Measurements from ENCODE around the gene SCNN1B. TPM values are rescaled to one million over a fixed set of nuclear protein-coding genes. Genes with fewer than 3 reads are reported as not detected.

SCNN1B gene
- total RNA-seq, 1 donor from 2014 or later = not detected

DNA sequence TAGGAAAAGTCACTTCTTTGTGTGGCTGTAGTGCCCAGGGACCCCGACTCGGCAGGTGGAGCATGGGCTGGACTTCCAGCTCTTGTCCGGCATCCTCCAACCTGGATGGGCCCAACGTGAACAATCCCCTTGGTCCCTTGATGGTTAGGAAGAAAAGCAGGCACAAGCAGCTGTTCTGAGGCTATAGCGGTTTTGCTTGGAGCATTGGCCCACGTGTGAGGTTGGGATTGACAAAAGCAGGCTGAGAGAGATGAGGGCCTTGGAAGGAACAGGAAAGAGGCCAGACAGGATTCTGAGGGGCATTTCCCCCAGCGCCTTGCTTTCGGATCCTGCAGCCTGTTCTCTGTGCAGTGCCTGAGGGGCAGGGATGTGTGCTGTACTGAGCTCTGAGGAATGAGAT lies 28.1 kb downstream of the SCNN1B start:
- Mint-ChIP-seq H3K9me3 (no peaks in the 10 kb centered on the region), H3K36me3 (ENCODE audit: low read depth) (no peaks in the 10 kb centered on the region), H3K27me3 (ENCODE audit: low read depth) (peaks cover 4% of the 10 kb centered on the region), H3K27ac (ENCODE audit: unreplicated experiment) (no peak overlapping the region), H3K4me3 (no peak overlapping the region), H3K4me1 (no peaks in the 10 kb centered on the region)
- no peak for DNase-seq (ENCODE audit: low read depth, low spot score)
- TF ChIP-seq, protein P1, sequence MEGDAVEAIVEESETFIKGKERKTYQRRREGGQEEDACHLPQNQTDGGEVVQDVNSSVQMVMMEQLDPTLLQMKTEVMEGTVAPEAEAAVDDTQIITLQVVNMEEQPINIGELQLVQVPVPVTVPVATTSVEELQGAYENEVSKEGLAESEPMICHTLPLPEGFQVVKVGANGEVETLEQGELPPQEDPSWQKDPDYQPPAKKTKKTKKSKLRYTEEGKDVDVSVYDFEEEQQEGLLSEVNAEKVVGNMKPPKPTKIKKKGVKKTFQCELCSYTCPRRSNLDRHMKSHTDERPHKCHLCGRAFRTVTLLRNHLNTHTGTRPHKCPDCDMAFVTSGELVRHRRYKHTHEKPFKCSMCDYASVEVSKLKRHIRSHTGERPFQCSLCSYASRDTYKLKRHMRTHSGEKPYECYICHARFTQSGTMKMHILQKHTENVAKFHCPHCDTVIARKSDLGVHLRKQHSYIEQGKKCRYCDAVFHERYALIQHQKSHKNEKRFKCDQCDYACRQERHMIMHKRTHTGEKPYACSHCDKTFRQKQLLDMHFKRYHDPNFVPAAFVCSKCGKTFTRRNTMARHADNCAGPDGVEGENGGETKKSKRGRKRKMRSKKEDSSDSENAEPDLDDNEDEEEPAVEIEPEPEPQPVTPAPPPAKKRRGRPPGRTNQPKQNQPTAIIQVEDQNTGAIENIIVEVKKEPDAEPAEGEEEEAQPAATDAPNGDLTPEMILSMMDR (conservative IDR thresholded peaks at IDR 0.05) = no peak

DNA sequence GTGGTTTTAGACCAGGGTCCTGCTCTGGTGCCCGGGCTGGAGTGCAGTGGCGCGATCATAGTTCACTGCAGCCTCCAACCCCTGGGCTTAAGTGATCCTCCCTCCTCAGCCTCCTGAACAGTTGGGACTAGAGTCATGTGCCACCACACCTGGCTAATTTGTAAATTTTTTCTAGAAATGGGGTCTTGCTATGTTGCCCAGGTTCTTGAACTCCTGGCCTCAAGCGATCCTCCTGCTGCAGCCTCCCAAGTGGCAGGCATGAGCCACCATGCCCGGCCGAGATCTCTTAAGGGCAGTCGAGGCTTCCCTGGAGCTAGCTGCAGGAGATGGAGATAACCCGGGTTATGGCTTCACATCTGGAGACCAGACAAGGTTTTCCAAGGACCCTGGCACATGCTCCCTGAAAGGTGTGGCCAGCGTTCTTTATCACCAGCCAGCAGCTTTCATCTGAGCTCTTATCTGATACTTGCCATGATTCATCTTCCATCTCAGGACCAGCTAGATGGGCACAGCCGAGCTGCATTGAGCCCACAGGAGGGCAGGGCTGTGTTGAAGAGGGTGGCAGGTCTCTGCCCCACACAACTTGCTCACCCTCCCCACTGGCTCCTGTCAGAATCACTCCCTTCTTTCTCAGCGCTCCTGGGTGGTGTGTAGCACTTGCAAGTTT lies 28.6 kb downstream of the SCNN1B start:
- TF ChIP-seq, protein P1 (conservative IDR thresholded peaks at IDR 0.05) = no peak
- no peak overlapping the region for H3K4me3 Mint-ChIP-seq
- H3K27me3 Mint-ChIP-seq (ENCODE audit: low read depth) = peaks cover 2% of the 10 kb centered on the region
- H3K36me3 Mint-ChIP-seq (ENCODE audit: low read depth) = no peaks in the 10 kb centered on the region
- H3K9me3 Mint-ChIP-seq = no peaks in the 10 kb centered on the region
- no peak for DNase-seq (ENCODE audit: low read depth, low spot score)
- no peaks in the 10 kb centered on the region for H3K4me1 Mint-ChIP-seq
- H3K27ac Mint-ChIP-seq (ENCODE audit: unreplicated experiment) = no peak overlapping the region

DNA sequence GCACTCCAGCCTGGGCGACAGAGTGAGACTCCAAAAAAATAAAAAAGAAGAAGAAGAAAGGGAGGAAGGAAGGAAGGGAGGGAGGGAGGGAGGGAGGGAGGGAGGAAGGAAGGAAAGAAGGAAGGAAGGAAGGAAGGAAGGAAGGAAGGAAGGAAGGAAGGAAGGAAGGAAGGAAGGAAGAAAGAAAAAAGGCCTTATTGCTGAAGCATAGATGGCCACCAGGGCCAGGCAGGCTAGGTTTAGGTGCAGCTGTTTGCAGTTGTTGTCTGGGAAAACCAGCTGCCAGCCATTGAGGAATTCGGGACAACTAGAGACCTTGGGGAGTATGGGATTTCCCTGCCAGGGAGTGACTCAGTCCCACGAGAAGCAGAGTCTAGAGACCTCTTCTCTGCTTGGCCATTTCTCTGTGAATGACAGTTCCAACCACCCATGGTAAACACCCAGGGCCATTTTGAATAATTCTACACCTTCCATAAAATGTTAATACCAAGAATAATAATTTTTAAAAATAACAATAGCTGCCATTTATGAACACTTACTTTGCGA lies 31.0 kb downstream of the SCNN1B start:
- H3K36me3 Mint-ChIP-seq (ENCODE audit: low read depth) = no peaks in the 10 kb centered on the region
- no peak overlapping the region for H3K27ac Mint-ChIP-seq (ENCODE audit: unreplicated experiment)
- no peaks in the 10 kb centered on the region for H3K4me1 Mint-ChIP-seq
- no peak for DNase-seq (ENCODE audit: low read depth, low spot score)
- peaks cover 2% of the 10 kb centered on the region for H3K27me3 Mint-ChIP-seq (ENCODE audit: low read depth)
- H3K9me3 Mint-ChIP-seq = no peaks in the 10 kb centered on the region
- H3K4me3 Mint-ChIP-seq = no peak overlapping the region
- TF ChIP-seq, protein P1 (conservative IDR thresholded peaks at IDR 0.05) = no peak

DNA sequence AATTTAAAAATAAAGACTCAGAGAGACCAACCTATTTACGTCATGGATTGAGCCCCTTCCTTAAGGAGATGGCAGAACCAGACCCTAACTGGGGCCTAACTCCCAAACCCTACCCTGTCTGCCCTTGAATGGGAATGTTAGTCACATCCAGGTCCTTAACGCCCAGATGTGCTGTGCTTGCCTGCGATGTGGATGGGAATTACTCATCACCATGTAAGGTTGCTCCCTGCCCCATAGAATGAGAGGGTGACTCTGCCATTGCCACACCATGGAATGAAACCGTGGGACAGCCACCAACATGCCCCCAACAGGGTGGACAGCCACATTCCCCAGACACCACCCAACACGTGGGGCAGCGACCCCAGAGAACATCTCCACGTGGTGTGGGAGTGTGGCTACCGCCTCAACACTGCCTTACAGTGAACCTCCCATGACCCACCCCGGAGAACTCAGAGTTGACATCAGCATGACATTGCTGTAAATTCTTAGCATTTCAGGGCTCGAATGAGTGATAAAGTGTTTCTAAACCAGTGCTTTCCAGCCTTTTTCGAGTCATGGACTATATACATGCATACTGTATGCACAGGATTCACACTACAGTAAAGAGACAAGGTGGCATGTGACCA lies 31.8 kb downstream of the SCNN1B start:
- H3K4me3 Mint-ChIP-seq = no peak overlapping the region
- peaks cover 4% of the 10 kb centered on the region for H3K27me3 Mint-ChIP-seq (ENCODE audit: low read depth)
- H3K9me3 Mint-ChIP-seq = no peaks in the 10 kb centered on the region
- no peak overlapping the region for H3K27ac Mint-ChIP-seq (ENCODE audit: unreplicated experiment)
- H3K4me1 Mint-ChIP-seq = no peaks in the 10 kb centered on the region
- TF ChIP-seq, protein P1 (conservative IDR thresholded peaks at IDR 0.05) = no peak
- H3K36me3 Mint-ChIP-seq (ENCODE audit: low read depth) = no peaks in the 10 kb centered on the region
- no peak for DNase-seq (ENCODE audit: low read depth, low spot score)

DNA sequence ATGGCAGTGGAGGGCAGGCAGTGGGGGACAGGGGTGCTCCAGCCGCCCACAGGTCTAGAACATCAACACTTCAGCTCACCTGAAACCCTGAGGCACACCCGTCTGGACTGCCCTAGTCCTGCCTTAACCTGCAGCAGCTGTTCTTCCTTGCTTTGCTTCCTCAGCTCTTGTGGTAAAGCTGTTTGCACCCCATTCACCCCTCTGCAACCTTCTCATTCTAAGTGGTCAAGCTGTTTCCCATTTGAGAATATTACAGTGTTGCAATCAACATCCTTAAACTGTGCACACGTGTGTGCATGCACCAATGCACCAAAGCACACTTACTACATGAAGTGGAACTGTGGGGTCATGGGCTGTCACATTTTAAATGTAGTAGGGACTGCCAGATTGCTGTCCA lies 32.4 kb downstream of the SCNN1B start:
- Mint-ChIP-seq H3K4me3 (no peak overlapping the region), H3K9me3 (no peaks in the 10 kb centered on the region), H3K36me3 (ENCODE audit: low read depth) (no peaks in the 10 kb centered on the region), H3K4me1 (no peaks in the 10 kb centered on the region), H3K27me3 (ENCODE audit: low read depth) (peaks cover 7% of the 10 kb centered on the region), H3K27ac (ENCODE audit: unreplicated experiment) (no peak overlapping the region)
- no peak for DNase-seq (ENCODE audit: low read depth, low spot score)
- TF ChIP-seq, protein P1 (conservative IDR thresholded peaks at IDR 0.05) = no peak
